LNCAP (cell line): Measurements from ENCODE around the gene TMED1.

Experiments used
- CTCF ChIP-seq: fragments of 450-650 bp; IDR thresholded peaks from 2 replicates; pipeline ENCODE4 v1.5.1; 2017; ENCODE audit warnings: mild to moderate bottlenecking

TMED1 gene

GRCh38 chr19:10815007-10815536 lies 20.9 kb downstream of the TMED1 start:
- no peak for TF ChIP-seq CTCF

GRCh38 chr19:10812902-10813404 lies 23.1 kb downstream of the TMED1 start:
- no peak for TF ChIP-seq CTCF

- TF ChIP-seq CTCF, result no peak
Measured at GRCh38 chr19:10812196-10812595, 23.8 kb downstream of the TMED1 start.

DNA sequence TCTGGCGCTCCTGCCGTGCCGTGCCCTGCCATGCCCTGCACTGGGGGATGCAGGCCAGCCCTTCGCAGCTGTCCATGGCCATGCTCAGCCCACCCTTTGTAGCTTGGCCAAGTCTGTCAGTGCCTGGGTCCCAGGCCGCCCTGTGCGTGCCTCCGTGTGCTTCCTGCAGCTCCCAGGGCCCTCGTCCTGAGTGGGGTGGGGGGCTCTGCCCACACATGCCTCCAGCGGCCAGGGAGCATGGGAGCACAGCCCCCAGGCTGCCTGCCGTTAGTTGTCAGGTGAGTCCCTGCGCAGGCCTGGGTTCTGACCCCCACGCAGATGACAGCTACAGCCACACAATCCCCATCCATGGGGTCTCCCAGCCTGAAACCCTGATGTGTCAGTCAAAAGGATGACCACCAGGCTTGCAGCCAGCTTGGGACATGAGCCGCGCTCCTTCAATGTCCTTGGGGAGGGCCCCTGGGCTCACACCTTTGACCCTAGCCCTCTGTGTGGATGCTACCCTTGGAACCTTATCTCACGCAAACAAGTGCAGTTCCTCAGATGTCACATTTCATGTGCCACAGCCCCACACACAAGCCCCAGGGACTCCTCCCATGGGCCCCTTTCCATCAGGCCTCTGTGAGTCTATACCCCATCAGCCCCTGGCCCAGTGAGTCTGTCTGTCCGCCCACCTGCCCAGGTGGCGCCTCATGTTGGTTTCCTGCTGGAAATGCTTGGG lies 24.5 kb downstream of the TMED1 start:
- no peak for TF ChIP-seq CTCF

GRCh38 chr19:10809651-10810285 lies 26.2 kb downstream of the TMED1 start:
- no peak for TF ChIP-seq CTCF

GRCh38 chr19:10808937-10809649 lies 26.9 kb downstream of the TMED1 start:
- no peak for TF ChIP-seq CTCF

DNA sequence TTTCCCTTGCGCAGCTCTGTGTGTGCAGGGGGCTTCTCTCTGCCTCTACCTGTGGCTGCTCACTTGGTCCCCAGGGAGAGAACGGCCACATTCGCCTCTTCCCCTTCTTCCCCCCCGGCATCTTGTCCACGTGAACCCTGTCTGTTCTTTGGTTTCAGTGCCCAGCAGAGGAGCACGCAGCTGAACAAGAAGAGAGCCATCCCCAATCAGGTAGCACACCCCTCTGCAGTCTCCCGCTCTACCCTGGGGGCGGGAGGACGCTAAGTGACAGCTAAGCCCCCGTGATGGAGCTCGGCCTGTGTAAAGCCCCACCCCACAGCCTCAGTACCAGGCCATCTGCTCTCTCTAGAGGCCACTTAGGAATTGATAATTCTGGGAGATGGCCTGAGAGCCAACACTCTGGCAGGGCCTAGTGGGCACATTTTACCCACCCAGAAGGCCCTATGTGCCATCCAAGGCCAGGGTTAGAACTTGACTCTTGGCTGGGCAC lies 30.2 kb downstream of the TMED1 start:
- no peak for TF ChIP-seq CTCF
